T-helper 17 cell (primary cell): ENCODE measurements around the gene POGK. TPM values are rescaled to one million over a fixed set of nuclear protein-coding genes. Genes with fewer than 3 reads are reported as not detected.
"Not testable (repeated sequence)": the region's sequence is repeated elsewhere in the genome, so short reads cannot be mapped to it uniquely, and the experiment has no call there.

Experiments
- ATAC-seq: fragments of 150-1000 bp; cut with Tn5 transposase; 2 replicates; pipeline ENCODE4 v1.10.0; 2021; ENCODE audit warnings: mild to moderate bottlenecking, moderate library complexity
- DNase-seq, 3 donors: peaks; one replicate each; pipeline versions ENCODE4 v3.0.0 to v3.0.0-alpha.2; 2020 to 2021
- H3K9me3 ChIP-seq: one replicate; pipeline ENCODE4 v1.7.0; 2013; ENCODE audit warnings: low read length, mild to moderate bottlenecking; ENCODE audit not compliant: control insufficient read depth, poor library complexity, severe bottlenecking
- H3K27ac Mint-ChIP-seq: one replicate; pipeline ENCODE4 v1.8.0; 2022; ENCODE audit warnings: mild to moderate bottlenecking, moderate library complexity, mixed read lengths
- H3K27me3 Mint-ChIP-seq: one replicate; pipeline ENCODE4 v1.8.0; 2022; ENCODE audit warnings: mixed read lengths
- H3K36me3 Mint-ChIP-seq: one replicate; pipeline ENCODE4 v1.8.0; 2022; ENCODE audit warnings: low read depth, mixed read lengths
- H3K4me1 Mint-ChIP-seq: one replicate; pipeline ENCODE4 v1.8.0; 2022; ENCODE audit warnings: mild to moderate bottlenecking, mixed read lengths
- H3K4me3 Mint-ChIP-seq: one replicate; pipeline ENCODE4 v1.8.0; 2022; ENCODE audit warnings: mild to moderate bottlenecking, moderate library complexity, mixed read lengths
- total RNA-seq, 4 donors: library from RNA in 2 of 4; stranded (reverse) in 2 of 4; gene quantifications; one replicate each; pipeline ENCODE4 v1.2.3 and lab custom pipeline; 2022 to 2026

The POGK gene, protein sequence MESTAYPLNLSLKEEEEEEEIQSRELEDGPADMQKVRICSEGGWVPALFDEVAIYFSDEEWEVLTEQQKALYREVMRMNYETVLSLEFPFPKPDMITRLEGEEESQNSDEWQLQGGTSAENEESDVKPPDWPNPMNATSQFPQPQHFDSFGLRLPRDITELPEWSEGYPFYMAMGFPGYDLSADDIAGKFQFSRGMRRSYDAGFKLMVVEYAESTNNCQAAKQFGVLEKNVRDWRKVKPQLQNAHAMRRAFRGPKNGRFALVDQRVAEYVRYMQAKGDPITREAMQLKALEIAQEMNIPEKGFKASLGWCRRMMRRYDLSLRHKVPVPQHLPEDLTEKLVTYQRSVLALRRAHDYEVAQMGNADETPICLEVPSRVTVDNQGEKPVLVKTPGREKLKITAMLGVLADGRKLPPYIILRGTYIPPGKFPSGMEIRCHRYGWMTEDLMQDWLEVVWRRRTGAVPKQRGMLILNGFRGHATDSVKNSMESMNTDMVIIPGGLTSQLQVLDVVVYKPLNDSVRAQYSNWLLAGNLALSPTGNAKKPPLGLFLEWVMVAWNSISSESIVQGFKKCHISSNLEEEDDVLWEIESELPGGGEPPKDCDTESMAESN
- total RNA-seq (10 to 100 TPM; 24.7 to 27.7 TPM), total RNA-seq (lab: John Stamatoyannopoulos, UW) (75.3 to 170 reads per million in 2 donors)

DNA sequence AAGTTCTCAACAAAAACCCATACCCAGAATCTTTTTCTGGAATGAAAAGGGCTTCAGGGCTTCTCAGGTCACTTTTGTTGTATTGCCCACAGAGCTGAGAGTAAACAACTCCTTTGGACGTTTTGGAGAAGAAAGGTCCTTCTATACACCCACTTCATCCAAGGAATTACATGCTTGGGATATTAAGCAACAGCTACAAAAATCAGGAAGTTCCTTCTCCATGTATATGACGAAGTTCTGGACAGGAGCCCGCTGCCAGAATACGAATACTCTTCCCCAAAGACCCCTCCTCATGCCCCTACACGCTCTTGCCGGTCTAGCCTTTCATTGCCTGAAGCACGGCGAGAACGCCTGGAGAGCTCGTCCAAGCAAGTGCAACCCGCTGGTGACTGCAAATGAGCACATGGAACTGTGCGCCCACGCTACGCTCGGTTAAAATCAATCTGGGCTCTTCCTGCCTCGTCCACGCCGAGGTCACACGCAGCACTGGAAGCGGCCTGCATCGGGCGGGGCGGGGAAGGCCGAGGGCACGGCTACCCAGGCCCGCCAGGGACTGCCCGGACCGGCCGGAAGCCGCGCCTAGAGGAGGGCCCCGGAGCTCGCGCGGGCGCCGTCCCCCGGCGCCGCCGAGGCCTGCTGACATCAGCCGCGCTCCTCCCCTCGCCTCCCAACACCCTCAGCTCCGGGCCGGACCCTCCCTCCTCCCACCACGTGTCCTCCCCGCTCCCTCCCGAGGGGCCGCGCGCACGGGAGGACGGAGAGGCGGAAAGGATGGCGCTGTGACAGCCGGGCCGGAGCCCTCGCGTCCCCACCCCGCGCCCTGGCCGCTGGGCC is at the start of gene POGK:
POGK (plus strand) TSS at position 710 of the 834 bp plus-strand sequence. CDS start 1,482 bp downstream, outside the sequence.
- Mint-ChIP-seq H3K27me3 (no peaks in the 10 kb centered on the region), H3K4me1 (peaks cover 31% of the 10 kb centered on the region), H3K36me3 (peaks cover 3% of the 10 kb centered on the region), H3K27ac (peak within 1 kb of the TSS; percentile 88), H3K4me3 (peak within 1 kb of the TSS; percentile 93)
- H3K9me3 ChIP-seq, result no peaks in the 10 kb centered on the region
- DNase-seq (peak; percentile 63 to 76 (median 74)), ATAC-seq (peak; percentile 93)

DNA sequence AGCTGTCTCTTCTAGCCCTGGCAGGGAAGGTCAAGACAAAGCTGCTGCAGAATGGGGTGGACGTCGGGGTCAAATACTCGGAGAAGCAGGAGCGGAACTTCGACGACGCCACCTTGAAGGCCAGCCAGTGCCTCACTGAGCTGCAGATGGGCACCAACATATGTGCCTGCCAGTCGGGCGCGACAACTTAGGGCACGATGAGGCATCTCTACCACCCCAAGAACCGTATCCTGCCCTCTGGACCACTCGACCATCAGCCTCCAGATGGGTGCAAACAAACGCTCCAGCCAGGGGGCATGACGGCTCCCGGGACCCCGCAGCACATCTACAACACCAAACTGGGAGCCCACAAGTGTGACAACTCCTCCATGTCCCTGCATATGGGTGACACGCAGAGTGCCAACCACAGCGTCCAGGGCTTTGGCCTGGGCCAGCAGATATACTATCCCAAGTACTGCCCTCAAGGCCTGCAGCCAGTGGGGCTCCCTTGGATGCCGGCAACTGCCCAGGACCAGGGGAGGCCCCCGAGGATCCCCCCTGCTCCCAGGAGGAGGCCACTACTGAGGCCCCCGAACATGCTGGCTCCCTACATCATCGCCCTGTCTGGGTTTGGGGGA is 42.5 kb upstream of the POGK start:
- Mint-ChIP-seq H3K4me1 (no peaks in the 10 kb centered on the region), H3K27ac (no peak overlapping the region), H3K4me3 (no peak overlapping the region), H3K36me3 (peaks cover 2% of the 10 kb centered on the region), H3K27me3 (peaks cover 53% of the 10 kb centered on the region)
- DNase-seq (no peak), ATAC-seq (no peak)
- no peaks in the 10 kb centered on the region for H3K9me3 ChIP-seq

DNA sequence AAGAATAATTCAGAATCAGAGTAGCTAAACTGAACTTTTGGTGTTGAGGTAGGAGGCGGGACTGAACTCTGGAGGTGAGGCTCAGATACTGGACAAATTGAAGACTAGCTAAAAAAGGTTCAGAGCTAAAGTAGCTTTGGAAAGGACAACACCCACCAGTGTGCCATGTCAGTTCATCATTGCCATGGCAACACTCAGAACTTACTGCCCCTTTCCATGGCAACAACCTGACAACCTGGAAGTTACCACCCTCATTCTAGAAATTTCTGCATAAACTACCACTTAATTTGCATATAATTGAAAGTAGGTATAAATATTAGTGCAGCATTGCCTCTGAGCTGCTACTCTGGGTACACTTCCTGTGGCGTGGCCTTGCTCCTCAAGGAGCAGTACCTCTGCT is 30.3 kb upstream of the POGK start:
- no peaks in the 10 kb centered on the region for H3K9me3 ChIP-seq
- peaks cover 2% of the 10 kb centered on the region for H3K4me1 Mint-ChIP-seq
- no peak overlapping the region for H3K27ac Mint-ChIP-seq
- ATAC-seq (no peak), DNase-seq (no peak)
- H3K36me3 Mint-ChIP-seq, result peaks cover 3% of the 10 kb centered on the region
- no peak overlapping the region for H3K4me3 Mint-ChIP-seq
- H3K27me3 Mint-ChIP-seq, result peaks cover 36% of the 10 kb centered on the region

DNA sequence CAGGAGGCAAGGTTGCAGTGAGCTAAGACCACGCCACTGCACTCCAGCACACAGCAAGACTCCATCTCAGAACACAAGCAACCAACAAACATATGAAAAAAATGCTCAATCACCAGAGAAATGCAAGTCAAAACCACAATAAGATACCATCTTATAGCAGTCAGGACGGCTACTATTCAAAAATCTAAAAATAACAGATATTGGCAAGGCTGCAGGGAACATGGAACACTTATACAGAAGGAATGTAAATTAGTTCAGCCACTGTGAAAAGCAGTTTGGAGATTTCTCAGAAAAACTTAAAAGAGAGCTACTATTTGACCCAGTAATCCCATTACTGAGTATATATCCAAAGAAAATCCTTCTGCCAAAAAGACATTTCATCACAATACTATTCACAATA is 27.6 kb upstream of the POGK start:
- Mint-ChIP-seq H3K36me3 (peaks cover 3% of the 10 kb centered on the region), H3K27me3 (peaks cover 37% of the 10 kb centered on the region), H3K4me3 (no peak overlapping the region), H3K27ac (no peak overlapping the region), H3K4me1 (peaks cover 2% of the 10 kb centered on the region)
- ATAC-seq (no peak), DNase-seq (no peak)
- no peaks in the 10 kb centered on the region for H3K9me3 ChIP-seq

DNA sequence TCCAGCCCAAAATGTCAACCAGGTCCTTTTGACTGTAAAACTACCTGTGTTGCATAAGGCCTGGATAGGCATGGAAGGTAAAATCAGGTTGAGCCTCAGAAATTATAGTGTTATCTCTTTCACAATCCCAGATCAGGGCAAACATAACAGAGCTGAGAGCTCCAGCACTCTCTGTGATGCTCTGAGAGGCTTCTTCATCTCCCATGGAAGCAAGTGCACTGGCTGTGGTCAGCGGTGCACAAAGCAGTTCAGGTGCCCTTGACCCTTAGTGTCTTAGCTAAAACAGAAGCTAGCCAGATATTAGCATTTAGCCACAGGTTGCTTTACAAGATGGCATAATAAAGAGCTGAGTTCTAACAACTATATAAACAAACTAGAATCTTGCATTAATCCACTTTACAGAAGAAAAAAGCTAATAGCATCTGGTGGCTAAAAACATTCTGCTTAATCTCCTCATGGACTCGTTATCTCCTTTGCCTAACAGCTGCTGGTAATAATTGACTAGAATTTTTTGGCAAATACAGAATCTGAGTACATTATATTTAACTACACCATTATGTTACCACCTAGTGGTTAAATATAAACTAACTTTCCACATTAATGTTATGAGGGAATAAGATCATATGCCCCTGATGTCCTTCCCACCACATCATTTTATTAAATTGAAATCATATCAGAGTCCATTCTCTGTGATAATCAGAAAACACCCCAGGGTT is 25.6 kb upstream of the POGK start:
- Mint-ChIP-seq H3K36me3 (peaks cover 3% of the 10 kb centered on the region), H3K4me1 (peaks cover 2% of the 10 kb centered on the region), H3K27me3 (peaks cover 37% of the 10 kb centered on the region), H3K4me3 (no peak overlapping the region), H3K27ac (no peak overlapping the region)
- ATAC-seq (no peak), DNase-seq (no peak)
- no peaks in the 10 kb centered on the region for H3K9me3 ChIP-seq

DNA sequence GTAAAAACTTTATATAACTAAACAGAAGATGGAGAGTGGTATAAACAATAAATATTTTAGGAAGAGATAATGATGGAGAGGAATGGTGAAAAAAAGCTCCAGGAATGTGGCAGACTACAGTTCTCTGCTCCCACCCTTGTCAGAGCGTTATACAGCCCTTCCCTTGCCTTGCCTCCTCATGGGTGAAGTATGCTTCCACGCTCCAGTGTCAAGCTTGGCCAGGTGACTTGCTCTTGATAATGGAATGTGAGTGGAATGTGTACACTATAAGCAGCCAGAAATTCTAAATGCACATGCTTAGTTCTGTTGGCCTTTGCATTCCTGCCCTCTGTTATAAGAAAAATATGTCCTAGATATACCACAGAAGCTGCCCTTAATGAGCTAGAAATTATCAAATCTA is 24.7 kb upstream of the POGK start:
- Mint-ChIP-seq H3K4me1 (peaks cover 2% of the 10 kb centered on the region), H3K36me3 (peaks cover 3% of the 10 kb centered on the region), H3K4me3 (no peak overlapping the region), H3K27me3 (peaks cover 37% of the 10 kb centered on the region), H3K27ac (no peak overlapping the region)
- no peak for DNase-seq
- H3K9me3 ChIP-seq, result no peaks in the 10 kb centered on the region
- no peak for ATAC-seq

DNA sequence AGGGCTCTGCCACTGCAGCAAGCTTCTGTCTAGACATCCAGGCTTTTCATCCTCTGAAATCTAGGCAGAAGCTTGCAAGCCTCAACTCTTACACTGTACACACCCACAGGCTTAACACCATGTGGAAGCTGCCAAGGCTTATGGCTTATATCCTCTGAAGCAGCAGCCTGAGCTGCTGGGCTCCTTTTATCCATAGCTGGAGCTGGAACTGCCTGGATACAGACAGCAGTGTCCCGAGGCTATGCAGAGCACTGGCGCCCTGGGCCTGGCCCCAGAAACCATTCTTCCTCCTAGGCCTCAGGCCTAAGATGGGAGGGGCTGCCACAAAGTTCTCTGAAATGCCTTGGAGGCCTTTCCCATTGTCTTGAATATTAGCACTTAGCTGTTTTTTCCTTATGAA is 19.3 kb upstream of the POGK start:
- no peak overlapping the region for H3K27ac Mint-ChIP-seq
- no peak overlapping the region for H3K4me3 Mint-ChIP-seq
- no peak for DNase-seq
- no peaks in the 10 kb centered on the region for H3K36me3 Mint-ChIP-seq
- H3K9me3 ChIP-seq, result no peaks in the 10 kb centered on the region
- no peaks in the 10 kb centered on the region for H3K4me1 Mint-ChIP-seq
- H3K27me3 Mint-ChIP-seq, result peaks cover 4% of the 10 kb centered on the region
- no peak for ATAC-seq

DNA sequence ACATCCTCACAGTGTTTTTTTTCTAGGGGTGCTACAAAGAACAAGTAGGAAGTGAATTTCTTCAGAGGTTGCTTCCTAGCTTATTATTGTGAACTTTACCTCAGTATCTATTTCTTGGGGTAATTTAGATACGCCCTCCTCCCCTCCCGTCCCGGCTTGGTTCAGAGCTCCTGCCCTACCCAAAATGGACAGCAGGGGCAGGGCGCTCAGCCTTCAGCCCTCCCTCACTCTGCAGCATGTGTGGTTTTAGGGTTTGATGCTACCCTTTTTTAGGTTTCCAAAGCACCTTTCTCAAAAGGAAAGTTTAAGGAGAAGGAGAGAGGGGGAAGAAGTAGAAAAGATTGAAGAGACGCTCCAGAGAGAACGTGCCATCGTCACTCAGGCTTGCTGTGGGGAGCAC is 16.9 kb upstream of the POGK start:
- ATAC-seq (no peak), DNase-seq (no peak)
- Mint-ChIP-seq H3K4me1 (no peaks in the 10 kb centered on the region), H3K36me3 (no peaks in the 10 kb centered on the region), H3K4me3 (no peak overlapping the region), H3K27me3 (no peaks in the 10 kb centered on the region), H3K27ac (no peak overlapping the region)
- no peaks in the 10 kb centered on the region for H3K9me3 ChIP-seq

DNA sequence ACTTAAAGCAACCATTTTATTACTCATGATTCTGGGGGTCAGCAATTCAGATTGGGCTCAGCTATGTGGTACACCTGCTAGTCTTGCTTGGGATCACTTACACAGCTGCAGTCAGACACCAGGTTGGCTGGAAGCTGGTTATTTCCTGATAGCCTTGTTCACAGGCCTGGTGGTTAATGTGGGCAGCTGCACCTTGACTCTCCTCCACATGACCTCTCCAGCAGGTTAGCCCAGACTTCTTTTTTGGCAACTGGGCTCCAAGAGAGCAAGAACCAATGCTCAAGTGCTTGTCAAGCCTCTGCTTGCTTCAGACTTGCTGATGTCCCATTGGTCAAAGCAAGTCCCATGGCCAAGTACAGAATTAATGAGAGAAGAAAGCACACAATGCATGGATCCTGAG is 11.8 kb upstream of the POGK start:
- no peak overlapping the region for H3K27ac Mint-ChIP-seq
- peaks cover 6% of the 10 kb centered on the region for H3K9me3 ChIP-seq
- no peaks in the 10 kb centered on the region for H3K4me1 Mint-ChIP-seq
- H3K27me3 Mint-ChIP-seq, result peaks cover 7% of the 10 kb centered on the region
- H3K36me3 Mint-ChIP-seq, result peaks cover 2% of the 10 kb centered on the region
- ATAC-seq, result no peak
- H3K4me3 Mint-ChIP-seq, result no peak overlapping the region
- no peak for DNase-seq

DNA sequence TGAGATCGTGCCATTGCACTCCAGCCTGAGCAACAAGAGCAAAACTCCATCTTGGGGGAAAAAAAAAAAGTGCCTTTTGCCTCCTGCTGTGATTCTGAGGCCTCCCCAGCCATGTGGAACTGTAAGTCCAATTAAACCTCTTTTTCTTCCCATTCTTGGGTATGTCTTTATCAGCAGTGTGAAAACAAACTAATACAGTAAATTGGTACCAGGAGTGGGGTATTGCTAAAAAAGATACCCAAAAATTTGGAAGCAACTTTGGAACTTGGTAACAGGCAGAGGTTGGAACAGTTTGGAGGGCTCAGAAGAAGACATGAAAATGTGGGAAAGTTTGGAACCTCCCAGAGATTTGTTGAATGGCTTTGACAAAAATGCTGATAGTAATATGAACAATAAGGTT is 9.5 kb upstream of the POGK start:
- H3K4me3 Mint-ChIP-seq, DNase-seq: not testable (repeated sequence)

DNA sequence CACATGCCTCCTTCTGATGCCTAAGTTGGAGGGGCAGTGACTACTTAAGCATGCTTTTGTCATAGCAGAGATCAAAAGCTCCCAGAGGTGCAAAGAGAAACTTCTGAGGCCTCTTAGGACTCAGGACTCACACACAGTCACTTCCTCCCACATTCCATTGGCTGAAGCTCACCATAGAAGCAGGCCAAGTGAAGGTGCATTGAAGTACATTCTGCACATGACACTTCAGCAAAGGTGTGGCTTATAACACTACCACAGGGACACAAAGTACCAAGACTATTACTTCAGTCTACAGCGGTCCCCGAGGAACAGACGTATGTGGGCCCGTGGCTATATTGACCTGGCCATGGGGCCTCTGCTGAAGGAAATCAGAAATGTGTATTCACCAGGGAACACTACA is 2.5 kb upstream of the POGK start:
- Mint-ChIP-seq H3K4me1 (peaks cover 25% of the 10 kb centered on the region), H3K27ac (no peak overlapping the region), H3K4me3 (no peak overlapping the region), H3K27me3 (peaks cover 12% of the 10 kb centered on the region), H3K36me3 (no peaks in the 10 kb centered on the region)
- H3K9me3 ChIP-seq, result no peaks in the 10 kb centered on the region
- ATAC-seq (no peak), DNase-seq (no peak)

More for the DNA sequence above, 9.5 kb upstream of the POGK start:
- H3K27me3 Mint-ChIP-seq, result peaks cover 12% of the 10 kb centered on the region
- H3K4me1 Mint-ChIP-seq, H3K9me3 ChIP-seq, H3K27ac Mint-ChIP-seq, ATAC-seq, H3K36me3 Mint-ChIP-seq: not testable (repeated sequence)

DNA sequence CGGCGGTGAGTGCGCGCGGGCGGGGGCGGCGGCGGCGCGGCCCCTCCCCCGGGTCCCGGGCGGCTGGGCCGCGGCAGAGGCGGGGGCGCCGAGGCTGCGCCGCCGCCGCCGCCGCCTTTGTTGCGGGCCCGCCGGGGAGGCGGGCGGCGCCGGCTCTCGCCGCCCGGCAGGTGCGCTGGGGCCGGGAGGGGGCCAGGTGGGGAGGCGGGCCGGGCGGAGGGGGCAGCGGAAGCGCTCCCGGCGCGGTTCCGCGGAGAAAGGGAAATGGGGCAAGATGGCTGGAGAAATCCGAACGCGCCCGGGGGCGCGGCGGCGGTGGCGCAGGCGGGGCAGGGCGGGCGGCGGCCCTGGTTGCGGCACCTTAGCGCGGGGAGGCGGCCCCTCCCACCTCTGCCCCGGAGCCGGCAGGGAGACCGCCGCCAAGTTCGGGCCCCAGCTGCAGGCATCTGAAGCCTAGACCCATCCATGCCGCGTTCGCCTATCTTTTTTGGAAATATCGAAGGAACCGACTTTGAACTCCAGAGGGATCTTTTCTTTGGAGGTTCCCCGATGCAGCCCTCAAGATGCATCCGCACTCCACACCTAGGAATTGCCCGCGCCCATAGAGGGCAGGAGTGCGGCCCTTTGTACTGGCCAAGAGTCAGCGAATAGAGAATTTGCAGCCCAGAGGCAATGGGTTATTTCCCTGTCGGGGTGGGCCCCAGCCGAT is 479 bp downstream of the POGK start:
- Mint-ChIP-seq H3K4me3 (peak overlapping the region; percentile 93), H3K36me3 (peaks cover 7% of the 10 kb centered on the region), H3K27me3 (no peaks in the 10 kb centered on the region), H3K27ac (peak overlapping the region; percentile 87), H3K4me1 (peaks cover 36% of the 10 kb centered on the region)
- no peaks in the 10 kb centered on the region for H3K9me3 ChIP-seq
- ATAC-seq (peak; percentile 62), DNase-seq (peak; percentile 41 to 65 (median 64))
